ENCODE measurements around the gene STAT3.

The STAT3 gene

DNA sequence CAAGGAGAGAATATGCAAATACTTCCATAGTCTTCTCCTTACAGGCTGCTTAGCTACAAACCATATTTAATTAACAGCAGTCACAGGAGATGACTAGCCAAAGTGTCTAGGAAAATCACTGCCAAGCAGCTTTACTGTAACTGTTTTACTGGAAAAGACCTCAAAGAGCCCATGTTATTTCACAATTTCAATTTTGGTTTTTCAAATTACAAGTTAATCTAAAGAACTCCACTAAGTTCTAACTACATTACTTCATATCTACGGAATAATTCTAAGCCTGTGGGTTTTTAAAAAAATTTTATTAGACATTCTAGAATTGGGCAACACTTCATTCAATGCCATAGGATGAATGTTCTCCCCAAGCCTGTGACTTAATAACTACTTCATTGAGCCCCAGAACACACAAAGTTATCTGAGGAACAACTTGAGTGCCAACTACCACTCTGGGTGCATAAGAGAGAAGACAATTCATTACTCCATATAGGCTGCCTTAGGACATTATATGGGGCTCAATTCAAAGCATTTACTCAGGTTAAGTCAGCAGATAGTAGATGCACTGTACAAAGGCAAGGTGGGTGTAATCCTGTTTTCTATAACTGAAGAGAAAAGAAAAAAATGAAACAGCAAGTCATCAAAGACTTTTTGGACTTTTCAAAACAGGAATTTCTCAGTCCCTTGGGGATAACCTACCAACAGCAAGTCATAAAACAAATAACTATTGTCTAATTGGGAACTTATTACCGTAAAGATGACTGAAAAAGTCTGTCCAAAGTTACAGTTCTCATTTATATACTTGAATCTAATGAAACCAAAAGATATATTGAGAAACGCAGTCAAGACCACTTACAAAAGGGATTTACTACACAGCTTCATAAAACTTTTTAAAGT, 33.0 kb downstream of the STAT3 start:
- no peaks in the 10 kb centered on the region for H3K9me3 ChIP-seq (ENCODE audit: control insufficient read depth, low read length)
- H3K23ac ChIP-seq (ENCODE audit: low read length in 2 of 2), result no peak overlapping the region
- no peak overlapping the region for H4K91ac ChIP-seq (ENCODE audit: low read length)
- peak; percentile 39 for DNase-seq
- no peak overlapping the region for H3K4me2 ChIP-seq (ENCODE audit: low read length, poor library complexity, severe bottlenecking)
- H3K9ac ChIP-seq (ENCODE audit: low read length), result peak overlapping the region; percentile 9
- no peak overlapping the region for H2BK12ac ChIP-seq (ENCODE audit: low read length in 2 of 2)
- H3K18ac ChIP-seq (ENCODE audit: low read depth in 1 of 2, low read length in 2 of 2), result no peak overlapping the region
- H3K36me3 ChIP-seq (ENCODE audit: control insufficient read depth in 1 of 2, insufficient read depth in 2 of 2, low read depth in 1 of 2, low read length in 2 of 2), result peaks cover 0 to 14% of the 10 kb centered on the region in 2 experiments
- no peak overlapping the region for H2BK120ac ChIP-seq (ENCODE audit: low read depth, low read length)
- H3K4me1 ChIP-seq (ENCODE audit: control insufficient read depth, insufficient read depth, low read depth, low read length), result peaks cover 2% of the 10 kb centered on the region
- no peaks in the 10 kb centered on the region for H3K27me3 ChIP-seq (ENCODE audit: control insufficient read depth in 1 of 2, insufficient read depth in 1 of 2, low read length in 2 of 2)
- no peak overlapping the region for H3K4me3 ChIP-seq (ENCODE audit: insufficient read depth in 1 of 2, low read depth in 1 of 2, low read length in 2 of 2)
- H3K79me1 ChIP-seq (replicated peaks; ENCODE audit: low read length, poor library complexity, severe bottlenecking), result peaks cover 13% of the 10 kb centered on the region
- 98% methylated on average over 3 of the region's 3 CpGs for WGBS
- H2AK5ac ChIP-seq (ENCODE audit: low read length, severe bottlenecking), result no peak overlapping the region
- no peak overlapping the region for H3K27ac ChIP-seq (ENCODE audit: low read length, poor library complexity, severe bottlenecking)
- H2BK15ac ChIP-seq (ENCODE audit: low read depth, poor library complexity, severe bottlenecking), result no peak overlapping the region
- H4K8ac ChIP-seq (ENCODE audit: low read length), result no peak overlapping the region
- H3K14ac ChIP-seq (ENCODE audit: low read length in 2 of 2), result no peak overlapping the region
- H3K4ac ChIP-seq (ENCODE audit: low read depth in 1 of 2, low read length in 2 of 2), result no peak overlapping the region
- no peak overlapping the region for H2AFZ ChIP-seq (ENCODE audit: low read depth, low read length)
- H2BK5ac ChIP-seq (ENCODE audit: low read depth, low read length, poor library complexity, severe bottlenecking), result no peak overlapping the region

GRCh38 chr17:42348104-42348503, 40.1 kb downstream of the STAT3 start:
- Histone ChIP-seq H3K9ac (ENCODE audit: low read length) (no peak overlapping the region), H3K18ac (ENCODE audit: low read depth in 1 of 2, low read length in 2 of 2) (no peak overlapping the region), H3K14ac (ENCODE audit: low read length in 2 of 2) (no peak overlapping the region), H3K9me3 (ENCODE audit: control insufficient read depth, low read length) (no peaks in the 10 kb centered on the region), H2BK5ac (ENCODE audit: low read depth, low read length, poor library complexity, severe bottlenecking) (no peak overlapping the region), H3K4me2 (ENCODE audit: low read length, poor library complexity, severe bottlenecking) (no peak overlapping the region), H3K36me3 (ENCODE audit: control insufficient read depth in 1 of 2, insufficient read depth in 2 of 2, low read depth in 1 of 2, low read length in 2 of 2) (peaks cover 23 to 42% of the 10 kb centered on the region in 2 experiments), H3K4me3 (ENCODE audit: insufficient read depth in 1 of 2, low read depth in 1 of 2, low read length in 2 of 2) (no peak overlapping the region), H2AFZ (ENCODE audit: low read depth, low read length) (no peak overlapping the region), H2AK5ac (ENCODE audit: low read length, severe bottlenecking) (no peak overlapping the region), H3K4me1 (ENCODE audit: control insufficient read depth, insufficient read depth, low read depth, low read length) (peaks cover 5% of the 10 kb centered on the region), H2BK15ac (ENCODE audit: low read depth, poor library complexity, severe bottlenecking) (no peak overlapping the region), H2BK12ac (ENCODE audit: low read length in 2 of 2) (peak overlapping the region in 1 of 2 experiments; percentile 48), H4K8ac (ENCODE audit: low read length) (no peak overlapping the region), H3K27me3 (ENCODE audit: control insufficient read depth in 1 of 2, insufficient read depth in 1 of 2, low read length in 2 of 2) (no peaks in the 10 kb centered on the region), H3K23ac (ENCODE audit: low read length in 2 of 2) (no peak overlapping the region), H3K4ac (ENCODE audit: low read depth in 1 of 2, low read length in 2 of 2) (no peak overlapping the region), H2BK120ac (ENCODE audit: low read depth, low read length) (no peak overlapping the region), H3K79me1 (replicated peaks; ENCODE audit: low read length, poor library complexity, severe bottlenecking) (peaks cover 30% of the 10 kb centered on the region), H3K27ac (ENCODE audit: low read length, poor library complexity, severe bottlenecking) (no peak overlapping the region), H4K91ac (ENCODE audit: low read length) (no peak overlapping the region)
- no peak for DNase-seq
- 98% methylated on average over 3 of the region's 3 CpGs for WGBS

- H3K9me3 ChIP-seq (ENCODE audit: control insufficient read depth, low read length), result no peaks in the 10 kb centered on the region
- 89% methylated on average over 3 of the region's 3 CpGs for WGBS
- H2BK5ac ChIP-seq (ENCODE audit: low read depth, low read length, poor library complexity, severe bottlenecking), result no peak overlapping the region
- no peak overlapping the region for H3K4ac ChIP-seq (ENCODE audit: low read depth in 1 of 2, low read length in 2 of 2)
- no peak overlapping the region for H3K23ac ChIP-seq (ENCODE audit: low read length in 2 of 2)
- no peak overlapping the region for H2BK120ac ChIP-seq (ENCODE audit: low read depth, low read length)
- no peak overlapping the region for H2BK12ac ChIP-seq (ENCODE audit: low read length in 2 of 2)
- peaks cover 6% of the 10 kb centered on the region for H3K4me1 ChIP-seq (ENCODE audit: control insufficient read depth, insufficient read depth, low read depth, low read length)
- H3K14ac ChIP-seq (ENCODE audit: low read length in 2 of 2), result no peak overlapping the region
- no peak overlapping the region for H3K18ac ChIP-seq (ENCODE audit: low read depth in 1 of 2, low read length in 2 of 2)
- peaks cover 31% of the 10 kb centered on the region for H3K79me1 ChIP-seq (replicated peaks; ENCODE audit: low read length, poor library complexity, severe bottlenecking)
- no peak overlapping the region for H2AFZ ChIP-seq (ENCODE audit: low read depth, low read length)
- H3K27me3 ChIP-seq (ENCODE audit: control insufficient read depth in 1 of 2, insufficient read depth in 1 of 2, low read length in 2 of 2), result no peaks in the 10 kb centered on the region
- H4K91ac ChIP-seq (ENCODE audit: low read length), result no peak overlapping the region
- no peak overlapping the region for H2BK15ac ChIP-seq (ENCODE audit: low read depth, poor library complexity, severe bottlenecking)
- peak overlapping the region in 1 of 2 experiments; percentile 39 for H3K4me3 ChIP-seq (ENCODE audit: insufficient read depth in 1 of 2, low read depth in 1 of 2, low read length in 2 of 2)
- H3K9ac ChIP-seq (ENCODE audit: low read length), result peak overlapping the region; percentile 68
- no peak overlapping the region for H2AK5ac ChIP-seq (ENCODE audit: low read length, severe bottlenecking)
- H4K8ac ChIP-seq (ENCODE audit: low read length), result no peak overlapping the region
- peaks cover 23 to 47% of the 10 kb centered on the region in 2 experiments for H3K36me3 ChIP-seq (ENCODE audit: control insufficient read depth in 1 of 2, insufficient read depth in 2 of 2, low read depth in 1 of 2, low read length in 2 of 2)
- no peak overlapping the region for H3K27ac ChIP-seq (ENCODE audit: low read length, poor library complexity, severe bottlenecking)
- DNase-seq, result no peak
- H3K4me2 ChIP-seq (ENCODE audit: low read length, poor library complexity, severe bottlenecking), result no peak overlapping the region
These were observed 40.6 kb downstream of the STAT3 start for GRCh38 chr17:42347606-42348005.

GRCh38 chr17:42347198-42347597, 41.0 kb downstream of the STAT3 start:
- Histone ChIP-seq H2BK15ac (ENCODE audit: low read depth, poor library complexity, severe bottlenecking) (no peak overlapping the region), H2BK12ac (ENCODE audit: low read length in 2 of 2) (no peak overlapping the region)

More at GRCh38 chr17:42347198-42347597, 41.0 kb downstream of the STAT3 start:
- peak; percentile 86 for DNase-seq
- no peak overlapping the region for H3K27ac ChIP-seq (ENCODE audit: low read length, poor library complexity, severe bottlenecking)
- H2AK5ac ChIP-seq (ENCODE audit: low read length, severe bottlenecking), result no peak overlapping the region
- peaks cover 24 to 52% of the 10 kb centered on the region in 2 experiments for H3K36me3 ChIP-seq (ENCODE audit: control insufficient read depth in 1 of 2, insufficient read depth in 2 of 2, low read depth in 1 of 2, low read length in 2 of 2)
- H3K9me3 ChIP-seq (ENCODE audit: control insufficient read depth, low read length), result no peaks in the 10 kb centered on the region
- H3K4me3 ChIP-seq (ENCODE audit: insufficient read depth in 1 of 2, low read depth in 1 of 2, low read length in 2 of 2), result peak overlapping the region in 1 of 2 experiments; percentile 39
- peaks cover 31% of the 10 kb centered on the region for H3K79me1 ChIP-seq (replicated peaks; ENCODE audit: low read length, poor library complexity, severe bottlenecking)
- H4K91ac ChIP-seq (ENCODE audit: low read length), result no peak overlapping the region
- H4K8ac ChIP-seq (ENCODE audit: low read length), result no peak overlapping the region
- H2BK120ac ChIP-seq (ENCODE audit: low read depth, low read length), result no peak overlapping the region
- H2AFZ ChIP-seq (ENCODE audit: low read depth, low read length), result no peak overlapping the region
- no peak overlapping the region for H3K4me2 ChIP-seq (ENCODE audit: low read length, poor library complexity, severe bottlenecking)
- H3K4me1 ChIP-seq (ENCODE audit: control insufficient read depth, insufficient read depth, low read depth, low read length), result peaks cover 9% of the 10 kb centered on the region
- H3K18ac ChIP-seq (ENCODE audit: low read depth in 1 of 2, low read length in 2 of 2), result no peak overlapping the region
- H3K9ac ChIP-seq (ENCODE audit: low read length), result peak overlapping the region; percentile 68
- no peak overlapping the region for H3K14ac ChIP-seq (ENCODE audit: low read length in 2 of 2)
- no peak overlapping the region for H3K23ac ChIP-seq (ENCODE audit: low read length in 2 of 2)
- H3K27me3 ChIP-seq (ENCODE audit: control insufficient read depth in 1 of 2, insufficient read depth in 1 of 2, low read length in 2 of 2), result no peaks in the 10 kb centered on the region
- no peak overlapping the region for H2BK5ac ChIP-seq (ENCODE audit: low read depth, low read length, poor library complexity, severe bottlenecking)
- no peak overlapping the region for H3K4ac ChIP-seq (ENCODE audit: low read depth in 1 of 2, low read length in 2 of 2)
